Measurements from ENCODE around the gene LGALS1.

Gene LGALS1

DNA sequence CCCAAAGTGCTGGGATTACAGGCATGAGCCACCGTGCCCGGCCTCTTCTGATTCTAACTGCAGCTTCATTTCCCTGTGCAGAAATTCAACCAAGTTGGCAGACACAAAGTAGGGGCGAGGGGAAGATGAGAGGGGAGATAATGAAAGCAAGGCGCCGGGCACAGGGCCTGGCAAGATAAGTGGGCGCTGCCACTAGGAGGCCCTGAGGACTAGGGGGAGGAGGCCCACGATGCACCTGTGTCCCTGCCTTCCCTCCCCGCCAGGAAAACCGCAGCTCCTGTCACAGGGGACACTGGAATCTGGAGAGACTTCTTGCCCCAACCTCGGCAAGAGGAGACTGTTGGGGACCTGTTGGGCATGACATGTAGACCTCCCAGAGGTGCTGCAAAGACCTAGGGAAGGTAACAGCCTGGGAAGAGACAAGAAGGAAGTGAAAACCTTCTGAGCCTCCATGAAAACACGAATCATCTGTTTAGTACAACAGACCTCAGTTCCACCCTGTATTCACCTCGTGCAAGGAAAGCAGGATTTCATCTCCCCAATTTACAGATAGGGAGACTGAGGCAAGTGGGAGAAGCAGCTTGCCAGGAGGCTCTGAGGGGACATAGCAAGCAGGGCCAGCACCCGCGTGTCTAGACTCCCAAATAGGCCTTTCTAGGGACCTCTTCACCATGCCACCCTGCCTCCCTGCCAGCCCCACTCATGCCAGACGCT, 3.1 kb upstream of the LGALS1 start:
- Histone ChIP-seq H3K9ac (ENCODE audit: low read length) (no peak overlapping the region), H3K9me3 (ENCODE audit: control insufficient read depth, low read depth, low read length) (no peaks in the 10 kb centered on the region), H3K27ac (ENCODE audit: low read length) (no peak overlapping the region), H3K27me3 (ENCODE audit: control insufficient read depth, insufficient read depth, low read length) (no peaks in the 10 kb centered on the region), H3K4me3 (ENCODE audit: low read length) (no peak overlapping the region), H3K4me1 (ENCODE audit: control insufficient read depth, low read depth, low read length) (peaks cover 11% of the 10 kb centered on the region), H3K36me3 (ENCODE audit: control insufficient read depth, low read depth, low read length) (peaks cover 3% of the 10 kb centered on the region)

DNA sequence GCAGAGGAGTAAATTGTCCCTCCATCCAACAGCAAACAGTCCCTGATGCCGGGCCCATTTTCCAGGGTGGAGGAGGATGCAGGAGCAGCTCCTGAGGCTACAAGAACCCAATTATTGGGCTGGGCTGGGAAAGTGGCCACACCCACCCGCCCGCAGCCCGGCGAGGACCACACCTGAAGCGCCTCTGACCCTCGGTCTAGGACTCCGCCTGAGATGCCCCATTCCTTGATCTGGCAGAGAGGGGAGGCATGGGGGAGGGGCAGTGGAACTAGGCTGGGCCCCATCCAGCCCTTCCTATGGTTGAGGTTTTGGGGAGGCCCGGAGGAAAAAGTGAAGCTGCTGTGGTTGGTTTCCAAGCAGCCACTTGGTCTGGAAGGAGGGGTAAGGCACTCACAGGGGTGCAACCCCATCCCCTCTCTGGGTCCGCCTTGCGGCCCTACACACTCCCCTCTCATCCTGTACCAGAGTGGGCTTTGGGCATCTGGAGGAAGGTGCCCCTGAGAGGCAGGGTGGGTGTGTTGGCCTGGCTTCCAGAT, 2.4 kb upstream of the LGALS1 start:
- peaks cover 8% of the 10 kb centered on the region for H3K4me1 ChIP-seq (ENCODE audit: control insufficient read depth, low read depth, low read length)
- no peak overlapping the region for H3K27ac ChIP-seq (ENCODE audit: low read length)
- peaks cover 3% of the 10 kb centered on the region for H3K36me3 ChIP-seq (ENCODE audit: control insufficient read depth, low read depth, low read length)
- H3K9ac ChIP-seq (ENCODE audit: low read length), result no peak overlapping the region
- H3K4me3 ChIP-seq (ENCODE audit: low read length), result no peak overlapping the region
- no peaks in the 10 kb centered on the region for H3K27me3 ChIP-seq (ENCODE audit: control insufficient read depth, insufficient read depth, low read length)
- H3K9me3 ChIP-seq (ENCODE audit: control insufficient read depth, low read depth, low read length), result no peaks in the 10 kb centered on the region

DNA sequence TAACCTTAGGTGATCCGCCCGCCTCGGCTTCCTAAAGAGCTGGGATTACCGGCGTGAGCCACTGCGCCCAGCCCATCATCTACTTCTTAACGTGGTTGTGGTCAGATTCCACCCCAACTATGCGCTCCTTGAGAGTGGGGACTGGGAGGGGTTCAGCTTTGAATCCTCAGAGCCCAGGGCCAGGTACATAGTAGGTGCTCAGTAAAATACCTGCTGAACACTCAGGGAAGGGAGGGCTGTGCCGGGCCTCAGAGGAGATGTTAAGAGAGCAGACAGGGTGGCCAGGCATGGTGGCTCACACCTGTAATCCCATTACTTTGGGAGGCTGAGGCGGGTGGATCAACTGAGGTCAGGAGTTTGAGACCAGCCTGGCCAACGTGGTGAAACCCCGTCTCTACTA, 1.2 kb upstream of the LGALS1 start:
- no peak overlapping the region for H3K9ac ChIP-seq (ENCODE audit: low read length)
- peaks cover 3% of the 10 kb centered on the region for H3K36me3 ChIP-seq (ENCODE audit: control insufficient read depth, low read depth, low read length)
- H3K27me3 ChIP-seq (ENCODE audit: control insufficient read depth, insufficient read depth, low read length), result no peaks in the 10 kb centered on the region
- H3K9me3 ChIP-seq (ENCODE audit: control insufficient read depth, low read depth, low read length), result no peaks in the 10 kb centered on the region
- H3K4me1 ChIP-seq (ENCODE audit: control insufficient read depth, low read depth, low read length), result peaks cover 8% of the 10 kb centered on the region
- H3K27ac ChIP-seq (ENCODE audit: low read length), result no peak overlapping the region
- H3K4me3 ChIP-seq (ENCODE audit: low read length), result no peak overlapping the region

DNA sequence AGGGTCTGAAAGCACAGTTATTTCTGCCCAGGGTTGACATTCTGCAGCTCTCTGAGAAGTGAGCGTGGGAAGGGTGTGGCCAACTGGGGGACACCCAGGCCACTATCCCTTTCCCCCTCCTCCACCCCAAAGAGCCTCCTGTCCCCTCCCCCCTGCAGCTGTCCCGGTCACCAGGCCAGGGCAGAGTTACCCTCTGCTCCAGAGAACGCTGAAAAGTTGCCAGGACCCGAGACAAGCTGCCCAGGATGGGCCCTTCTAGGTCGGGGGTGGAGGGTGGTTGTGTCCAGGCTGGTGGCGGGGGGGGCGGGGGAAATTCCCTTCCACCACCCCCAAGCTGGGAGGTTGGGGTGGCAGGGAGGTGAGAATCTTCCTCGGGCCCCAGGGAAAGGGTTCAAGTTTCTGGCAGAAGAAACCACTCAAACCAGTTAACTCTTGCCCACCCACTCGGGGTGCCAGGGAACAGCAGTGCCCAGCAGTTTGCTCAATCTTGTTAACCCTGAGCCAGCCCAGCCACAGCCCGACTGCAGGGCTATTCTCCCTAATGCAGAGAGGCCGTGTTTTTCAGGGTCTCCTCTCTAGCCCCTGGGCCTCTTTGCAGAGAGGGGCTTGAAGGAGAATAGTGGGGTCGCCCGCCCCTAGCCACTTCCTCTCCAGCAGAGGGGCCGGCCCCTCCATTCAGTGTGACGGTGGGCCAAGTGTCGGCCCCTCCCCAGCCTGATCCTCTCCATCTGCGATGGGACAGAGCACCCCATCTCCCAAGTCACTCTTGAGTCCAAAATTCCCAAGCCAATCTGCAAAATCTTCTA, 697 bp downstream of the LGALS1 start:
- Histone ChIP-seq H3K9me3 (ENCODE audit: control insufficient read depth, low read depth, low read length) (no peaks in the 10 kb centered on the region), H3K27me3 (ENCODE audit: control insufficient read depth, insufficient read depth, low read length) (no peaks in the 10 kb centered on the region), H3K9ac (ENCODE audit: low read length) (no peak overlapping the region), H3K27ac (ENCODE audit: low read length) (no peak overlapping the region), H3K4me1 (ENCODE audit: control insufficient read depth, low read depth, low read length) (peaks cover 8% of the 10 kb centered on the region), H3K4me3 (ENCODE audit: low read length) (peak overlapping the region; percentile 64), H3K36me3 (ENCODE audit: control insufficient read depth, low read depth, low read length) (no peaks in the 10 kb centered on the region)

DNA sequence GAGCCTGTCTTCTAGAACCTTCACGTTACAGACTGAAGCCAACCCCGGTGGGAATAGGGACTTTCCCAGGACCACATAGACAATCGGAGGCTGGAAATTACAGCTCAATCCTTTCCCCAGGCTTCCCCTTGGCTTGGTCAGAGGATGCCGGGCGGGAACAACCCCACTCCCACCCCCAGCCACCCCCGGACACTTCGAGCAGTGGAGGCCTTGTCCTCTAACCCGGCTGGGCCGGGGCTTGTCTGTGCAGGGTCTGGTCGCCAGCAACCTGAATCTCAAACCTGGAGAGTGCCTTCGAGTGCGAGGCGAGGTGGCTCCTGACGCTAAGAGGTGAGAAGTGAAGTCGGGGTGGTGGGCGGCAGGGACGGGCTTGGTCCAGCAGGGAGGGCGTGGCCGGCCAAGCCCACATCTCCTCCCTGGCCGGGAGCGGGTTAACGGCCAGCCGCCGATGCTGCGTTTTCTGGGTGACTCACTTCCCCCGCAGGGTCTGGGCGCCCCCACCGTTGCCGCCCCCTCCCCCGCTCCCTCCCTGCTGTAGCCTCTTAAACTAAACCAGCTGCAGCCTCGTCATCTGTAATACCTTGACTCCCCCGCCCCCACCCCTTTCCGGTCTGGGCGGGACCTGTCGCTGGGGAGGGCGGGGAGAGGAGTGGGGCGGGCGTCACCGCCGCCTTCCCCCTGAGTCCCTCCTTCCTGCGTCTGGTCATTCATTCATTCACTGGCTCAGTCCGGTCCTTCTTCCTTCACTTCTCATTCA, 1.5 kb downstream of the LGALS1 start:
- Histone ChIP-seq H3K9ac (ENCODE audit: low read length) (no peak overlapping the region), H3K27ac (ENCODE audit: low read length) (no peak overlapping the region), H3K4me1 (ENCODE audit: control insufficient read depth, low read depth, low read length) (peaks cover 8% of the 10 kb centered on the region)

DNA sequence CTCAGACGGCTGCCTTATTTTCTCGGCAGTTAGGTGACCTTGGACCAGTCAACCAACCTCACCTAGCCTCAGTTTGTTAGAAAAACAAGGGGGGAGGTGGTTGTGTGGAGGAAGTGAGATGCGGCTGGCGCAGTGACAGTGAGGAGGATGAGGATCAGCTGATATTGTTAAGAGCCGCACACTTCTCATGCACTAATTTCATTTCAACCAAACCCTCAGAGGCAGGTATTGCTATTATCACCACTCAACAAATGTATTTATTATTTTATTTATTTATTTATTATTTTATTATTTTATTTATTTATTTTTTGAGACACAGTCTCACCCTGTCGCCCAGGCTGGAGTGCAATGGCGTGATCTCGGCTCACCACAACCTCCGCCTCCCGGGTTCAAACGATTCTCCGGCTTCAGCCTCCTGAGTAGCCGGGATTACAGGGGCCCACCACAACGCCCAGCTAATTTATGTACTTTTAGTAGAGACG, 2.1 kb downstream of the LGALS1 start:
- Histone ChIP-seq H3K9ac (ENCODE audit: low read length) (no peak overlapping the region), H3K27me3 (ENCODE audit: control insufficient read depth, insufficient read depth, low read length) (no peaks in the 10 kb centered on the region), H3K4me3 (ENCODE audit: low read length) (peak overlapping the region; percentile 64)

More for the DNA sequence above, 1.5 kb downstream of the LGALS1 start:
- H3K4me3 ChIP-seq (ENCODE audit: low read length), result peak overlapping the region; percentile 64
- no peaks in the 10 kb centered on the region for H3K27me3 ChIP-seq (ENCODE audit: control insufficient read depth, insufficient read depth, low read length)
- H3K36me3 ChIP-seq (ENCODE audit: control insufficient read depth, low read depth, low read length), result no peaks in the 10 kb centered on the region
- no peaks in the 10 kb centered on the region for H3K9me3 ChIP-seq (ENCODE audit: control insufficient read depth, low read depth, low read length)

DNA sequence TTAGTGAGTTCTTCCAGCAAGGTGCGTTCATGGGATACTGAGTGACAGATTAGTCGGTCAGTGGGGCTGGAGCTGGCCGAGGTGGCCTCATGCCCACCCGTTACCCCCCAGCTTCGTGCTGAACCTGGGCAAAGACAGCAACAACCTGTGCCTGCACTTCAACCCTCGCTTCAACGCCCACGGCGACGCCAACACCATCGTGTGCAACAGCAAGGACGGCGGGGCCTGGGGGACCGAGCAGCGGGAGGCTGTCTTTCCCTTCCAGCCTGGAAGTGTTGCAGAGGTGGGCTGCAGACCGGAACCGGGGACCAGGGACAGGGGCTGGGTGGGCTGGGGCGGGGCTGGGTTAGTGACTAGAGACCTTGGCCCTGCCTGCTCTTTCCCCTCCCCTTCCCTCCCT, 2.9 kb downstream of the LGALS1 start:
- Histone ChIP-seq H3K4me3 (ENCODE audit: low read length) (no peak overlapping the region), H3K9me3 (ENCODE audit: control insufficient read depth, low read depth, low read length) (no peaks in the 10 kb centered on the region), H3K4me1 (ENCODE audit: control insufficient read depth, low read depth, low read length) (peaks cover 8% of the 10 kb centered on the region), H3K9ac (ENCODE audit: low read length) (no peak overlapping the region), H3K36me3 (ENCODE audit: control insufficient read depth, low read depth, low read length) (no peaks in the 10 kb centered on the region), H3K27me3 (ENCODE audit: control insufficient read depth, insufficient read depth, low read length) (no peaks in the 10 kb centered on the region), H3K27ac (ENCODE audit: low read length) (no peak overlapping the region)

More for the DNA sequence above, 2.1 kb downstream of the LGALS1 start:
- Histone ChIP-seq H3K36me3 (ENCODE audit: control insufficient read depth, low read depth, low read length) (no peaks in the 10 kb centered on the region), H3K4me1 (ENCODE audit: control insufficient read depth, low read depth, low read length) (peaks cover 8% of the 10 kb centered on the region), H3K9me3 (ENCODE audit: control insufficient read depth, low read depth, low read length) (no peaks in the 10 kb centered on the region), H3K27ac (ENCODE audit: low read length) (no peak overlapping the region)

DNA sequence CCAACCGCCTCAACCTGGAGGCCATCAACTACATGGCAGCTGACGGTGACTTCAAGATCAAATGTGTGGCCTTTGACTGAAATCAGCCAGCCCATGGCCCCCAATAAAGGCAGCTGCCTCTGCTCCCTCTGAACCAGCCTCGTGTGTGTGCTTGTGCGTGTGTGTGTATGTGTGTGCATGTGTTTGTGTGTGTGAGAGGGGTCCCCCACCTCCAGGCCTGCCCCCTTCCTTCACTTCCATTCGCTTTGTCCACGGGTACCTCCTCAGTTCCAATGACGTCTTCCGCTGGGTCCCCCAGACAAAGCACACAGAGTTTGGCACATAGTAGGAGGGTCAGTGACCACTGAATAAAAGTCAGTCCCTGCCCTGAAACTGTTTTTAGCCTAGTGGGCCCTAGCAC, 4.2 kb downstream of the LGALS1 start:
- Histone ChIP-seq H3K27ac (ENCODE audit: low read length) (no peak overlapping the region), H3K27me3 (ENCODE audit: control insufficient read depth, insufficient read depth, low read length) (no peaks in the 10 kb centered on the region), H3K9me3 (ENCODE audit: control insufficient read depth, low read depth, low read length) (no peaks in the 10 kb centered on the region), H3K36me3 (ENCODE audit: control insufficient read depth, low read depth, low read length) (no peaks in the 10 kb centered on the region), H3K4me3 (ENCODE audit: low read length) (no peak overlapping the region), H3K9ac (ENCODE audit: low read length) (no peak overlapping the region), H3K4me1 (ENCODE audit: control insufficient read depth, low read depth, low read length) (peaks cover 8% of the 10 kb centered on the region)

DNA sequence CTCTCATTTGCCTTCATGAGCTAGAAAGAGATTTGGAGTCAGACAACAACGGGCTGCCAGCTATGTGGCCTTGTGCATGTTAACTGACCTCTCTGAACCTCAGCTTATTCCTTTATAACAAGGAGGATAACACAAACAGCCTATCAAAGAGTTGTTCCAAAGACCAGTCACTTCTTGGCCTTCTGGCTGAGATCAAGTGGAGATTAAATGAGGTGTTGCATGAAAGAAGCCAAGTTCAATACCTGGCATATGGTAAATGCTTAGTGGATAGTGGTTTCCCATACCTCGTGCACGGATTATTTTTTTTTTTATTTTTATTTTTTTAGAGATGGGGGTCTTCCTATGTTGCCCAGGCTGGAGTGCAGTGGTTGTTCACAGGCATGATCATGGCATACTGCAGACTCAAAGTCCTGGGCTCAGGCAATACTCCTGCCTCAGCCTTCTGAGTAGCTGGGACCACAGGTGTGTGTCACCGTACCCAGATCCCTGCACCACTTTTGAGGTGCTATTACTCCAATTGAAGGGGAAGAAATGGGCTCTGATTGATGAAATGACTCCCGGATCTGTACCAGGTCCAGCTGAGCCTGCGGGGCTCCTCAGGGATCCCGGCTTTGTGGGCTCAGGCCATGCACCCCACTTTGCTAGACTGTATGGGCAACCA, 4.9 kb downstream of the LGALS1 start:
- H3K27ac ChIP-seq (ENCODE audit: low read length), result no peak overlapping the region
- H3K9ac ChIP-seq (ENCODE audit: low read length), result no peak overlapping the region
- no peaks in the 10 kb centered on the region for H3K27me3 ChIP-seq (ENCODE audit: control insufficient read depth, insufficient read depth, low read length)
- peaks cover 5% of the 10 kb centered on the region for H3K4me1 ChIP-seq (ENCODE audit: control insufficient read depth, low read depth, low read length)
- no peaks in the 10 kb centered on the region for H3K36me3 ChIP-seq (ENCODE audit: control insufficient read depth, low read depth, low read length)
- H3K9me3 ChIP-seq (ENCODE audit: control insufficient read depth, low read depth, low read length), result no peaks in the 10 kb centered on the region
- H3K4me3 ChIP-seq (ENCODE audit: low read length), result no peak overlapping the region

DNA sequence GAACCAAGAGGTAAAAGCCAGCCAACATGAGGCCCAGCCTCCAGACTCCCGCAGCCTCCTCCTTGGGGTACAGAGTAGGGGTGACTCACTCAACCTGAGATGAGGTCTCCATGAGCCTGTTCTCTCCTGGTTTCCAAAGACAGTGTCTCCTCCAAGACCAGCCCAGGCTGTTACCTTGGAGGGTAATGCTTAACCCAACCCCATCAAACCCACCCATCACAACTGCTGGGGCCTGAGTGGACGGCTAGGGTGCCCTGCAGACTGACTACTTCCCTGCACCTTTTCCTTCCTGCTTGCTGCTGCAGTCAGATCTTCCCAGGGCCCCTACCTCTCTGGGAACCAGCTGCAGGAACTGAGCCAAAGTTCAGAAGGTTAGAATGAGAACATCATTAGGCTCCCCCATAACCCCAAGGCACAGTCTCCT, 5.6 kb downstream of the LGALS1 start:
- Histone ChIP-seq H3K4me1 (ENCODE audit: control insufficient read depth, low read depth, low read length) (peaks cover 5% of the 10 kb centered on the region), H3K36me3 (ENCODE audit: control insufficient read depth, low read depth, low read length) (no peaks in the 10 kb centered on the region), H3K4me3 (ENCODE audit: low read length) (no peak overlapping the region), H3K27me3 (ENCODE audit: control insufficient read depth, insufficient read depth, low read length) (no peaks in the 10 kb centered on the region), H3K9me3 (ENCODE audit: control insufficient read depth, low read depth, low read length) (no peaks in the 10 kb centered on the region), H3K9ac (ENCODE audit: low read length) (no peak overlapping the region), H3K27ac (ENCODE audit: low read length) (no peak overlapping the region)

Data from iPS-18a (cell line).